C4-2B (cell line): ENCODE data around the gene CCSAP.

Experiments
- ZFX ChIP-seq: fragments of 450-650 bp; IDR thresholded peaks from 2 replicates; pipeline ENCODE4 v1.6.1; 2017
- TF ChIP-seq, protein P1 (sequence below): fragments of 450-650 bp; conservative IDR thresholded peaks from 2 replicates; pipeline ENCODE4 v1.5.1; 2017; ENCODE audit warnings: mild to moderate bottlenecking

GRCh38 chr1:229325853-229326487, 16.9 kb downstream of the CCSAP start:
- TF ChIP-seq, protein P1, sequence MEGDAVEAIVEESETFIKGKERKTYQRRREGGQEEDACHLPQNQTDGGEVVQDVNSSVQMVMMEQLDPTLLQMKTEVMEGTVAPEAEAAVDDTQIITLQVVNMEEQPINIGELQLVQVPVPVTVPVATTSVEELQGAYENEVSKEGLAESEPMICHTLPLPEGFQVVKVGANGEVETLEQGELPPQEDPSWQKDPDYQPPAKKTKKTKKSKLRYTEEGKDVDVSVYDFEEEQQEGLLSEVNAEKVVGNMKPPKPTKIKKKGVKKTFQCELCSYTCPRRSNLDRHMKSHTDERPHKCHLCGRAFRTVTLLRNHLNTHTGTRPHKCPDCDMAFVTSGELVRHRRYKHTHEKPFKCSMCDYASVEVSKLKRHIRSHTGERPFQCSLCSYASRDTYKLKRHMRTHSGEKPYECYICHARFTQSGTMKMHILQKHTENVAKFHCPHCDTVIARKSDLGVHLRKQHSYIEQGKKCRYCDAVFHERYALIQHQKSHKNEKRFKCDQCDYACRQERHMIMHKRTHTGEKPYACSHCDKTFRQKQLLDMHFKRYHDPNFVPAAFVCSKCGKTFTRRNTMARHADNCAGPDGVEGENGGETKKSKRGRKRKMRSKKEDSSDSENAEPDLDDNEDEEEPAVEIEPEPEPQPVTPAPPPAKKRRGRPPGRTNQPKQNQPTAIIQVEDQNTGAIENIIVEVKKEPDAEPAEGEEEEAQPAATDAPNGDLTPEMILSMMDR: no peak
- TF ChIP-seq ZFX: no peak
